ENCODE results near the gene KHDRBS1.

DNA sequence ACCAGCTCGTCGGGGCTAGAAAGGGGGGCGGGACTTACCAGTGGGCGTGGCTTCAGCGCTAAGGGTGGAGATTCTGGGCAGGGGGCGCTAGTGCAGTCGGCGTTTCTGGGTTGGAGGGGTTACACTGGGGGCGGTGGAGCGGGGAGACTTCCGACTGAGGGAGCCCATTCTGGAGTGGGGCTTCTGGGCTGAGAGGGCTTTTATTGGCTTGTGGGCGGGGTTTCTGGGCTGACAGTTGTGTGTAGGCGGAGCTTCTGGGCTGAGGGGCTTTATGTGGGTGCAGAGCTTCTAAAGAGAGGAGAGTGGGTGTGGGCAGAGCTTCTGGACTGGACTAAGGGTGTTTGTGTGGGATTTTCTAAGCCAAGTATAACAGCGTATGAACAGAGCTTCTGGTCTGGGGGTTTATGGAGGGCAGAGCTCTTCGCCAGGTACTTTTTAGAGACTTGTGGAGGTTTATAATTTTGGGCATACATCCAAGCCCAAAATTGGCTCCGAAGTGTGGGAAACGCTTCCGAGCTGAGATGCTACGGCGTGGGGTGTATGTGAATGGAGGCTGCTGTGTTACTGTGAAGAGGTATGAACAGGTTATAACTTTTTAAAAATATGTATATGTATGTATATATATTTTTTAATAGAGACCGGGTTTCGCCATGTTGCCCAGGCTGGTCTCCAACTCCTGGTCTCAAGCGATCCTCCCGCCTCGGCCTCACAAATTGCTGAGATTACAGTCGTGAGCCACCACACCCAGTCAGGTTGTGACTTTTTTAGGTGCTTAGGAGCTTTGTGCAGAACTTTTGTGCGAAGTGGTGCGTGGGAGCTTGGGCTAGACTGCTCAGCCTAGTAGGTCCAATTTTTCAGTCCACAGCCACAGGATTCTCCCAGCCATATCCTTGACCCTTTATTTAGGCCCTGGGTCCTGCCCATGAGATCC, 59.9 kb downstream of the KHDRBS1 start:
- TF ChIP-seq GATA2 (IDR thresholded peaks at IDR 0.05; ENCODE audit: low read depth, low read length) (no peak), GATA3 (IDR thresholded peaks at IDR 0.05; ENCODE audit: low read depth, low read length) (no peak)

All from SH-SY5Y (cell line).